NB4 (cell line): ENCODE measurements around the gene SH3BP4.

ENCODE experiments used
- POLR2A ChIP-seq: IDR thresholded peaks from 2 replicates; pipeline ENCODE4 v1.6.1; 2011; ENCODE audit warnings: mild to moderate bottlenecking; ENCODE audit not compliant: insufficient read length; ENCODE audit errors: extremely low read depth
- TF ChIP-seq, protein P1 (sequence below): IDR thresholded peaks from 2 replicates; pipeline ENCODE4 v1.6.1; 2011; ENCODE audit warnings: low read depth, low read length
- TF ChIP-seq, protein P2 (sequence below): IDR thresholded peaks from one replicate; pipeline ENCODE4 v1.5.1; 2012; ENCODE audit warnings: low read depth, low read length

GRCh38 chr2:234920836-234921235 lies 31.0 kb upstream of the SH3BP4 start:
- TF ChIP-seq, protein P1, sequence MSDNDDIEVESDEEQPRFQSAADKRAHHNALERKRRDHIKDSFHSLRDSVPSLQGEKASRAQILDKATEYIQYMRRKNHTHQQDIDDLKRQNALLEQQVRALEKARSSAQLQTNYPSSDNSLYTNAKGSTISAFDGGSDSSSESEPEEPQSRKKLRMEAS, result no peak
- TF ChIP-seq, protein P2, sequence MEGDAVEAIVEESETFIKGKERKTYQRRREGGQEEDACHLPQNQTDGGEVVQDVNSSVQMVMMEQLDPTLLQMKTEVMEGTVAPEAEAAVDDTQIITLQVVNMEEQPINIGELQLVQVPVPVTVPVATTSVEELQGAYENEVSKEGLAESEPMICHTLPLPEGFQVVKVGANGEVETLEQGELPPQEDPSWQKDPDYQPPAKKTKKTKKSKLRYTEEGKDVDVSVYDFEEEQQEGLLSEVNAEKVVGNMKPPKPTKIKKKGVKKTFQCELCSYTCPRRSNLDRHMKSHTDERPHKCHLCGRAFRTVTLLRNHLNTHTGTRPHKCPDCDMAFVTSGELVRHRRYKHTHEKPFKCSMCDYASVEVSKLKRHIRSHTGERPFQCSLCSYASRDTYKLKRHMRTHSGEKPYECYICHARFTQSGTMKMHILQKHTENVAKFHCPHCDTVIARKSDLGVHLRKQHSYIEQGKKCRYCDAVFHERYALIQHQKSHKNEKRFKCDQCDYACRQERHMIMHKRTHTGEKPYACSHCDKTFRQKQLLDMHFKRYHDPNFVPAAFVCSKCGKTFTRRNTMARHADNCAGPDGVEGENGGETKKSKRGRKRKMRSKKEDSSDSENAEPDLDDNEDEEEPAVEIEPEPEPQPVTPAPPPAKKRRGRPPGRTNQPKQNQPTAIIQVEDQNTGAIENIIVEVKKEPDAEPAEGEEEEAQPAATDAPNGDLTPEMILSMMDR, result no peak
- no peak for TF ChIP-seq POLR2A
